SJCRH30 (cell line): Measurements from ENCODE around the gene ITM2C. TPM values are rescaled to one million over a fixed set of nuclear protein-coding genes. Genes with fewer than 3 reads are reported as not detected.

Experiments used
- DNase-seq, 2 experiments: peaks; one replicate each; pipeline ENCODE4 v3.0.0-alpha.2; 2015 to 2020
- H3K27ac ChIP-seq: fragments of 250-450 bp; sonication (Bioruptor Pico); 2 replicates; pipeline ENCODE4 v1.5.1; 2020; ENCODE audit warnings: mild to moderate bottlenecking, moderate library complexity
- H3K27me3 ChIP-seq: fragments of 250-450 bp; sonication (Bioruptor Pico); 2 replicates; pipeline ENCODE4 v1.5.1; 2020; ENCODE audit warnings: mild to moderate bottlenecking, moderate library complexity
- H3K36me3 ChIP-seq: fragments of 250-450 bp; sonication (Bioruptor Pico); 2 replicates; pipeline ENCODE4 v1.5.1; 2020; ENCODE audit warnings: mild to moderate bottlenecking, moderate library complexity
- H3K4me1 ChIP-seq: fragments of 250-450 bp; sonication (Bioruptor Pico); 2 replicates; pipeline ENCODE4 v1.5.1; 2020; ENCODE audit warnings: mild to moderate bottlenecking, moderate library complexity
- H3K4me3 ChIP-seq: fragments of 250-450 bp; sonication (Bioruptor Pico); 2 replicates; pipeline ENCODE4 v1.5.1; 2020; ENCODE audit warnings: mild to moderate bottlenecking, moderate library complexity
- H3K9me3 ChIP-seq: fragments of 250-450 bp; sonication (Bioruptor Pico); replicated peaks from 2 replicates; pipeline ENCODE4 v1.5.1; 2020; ENCODE audit warnings: mild to moderate bottlenecking, moderate library complexity
- total RNA-seq: library from RNA; depleted of rRNA; stranded (reverse); fragments of >200 nt; shearing (Covaris generic); gene quantifications from 2 replicates; pipeline ENCODE4 v1.2.3, GENCODE V29; 2014; rRNA removed

The ITM2C gene
- total RNA-seq, 1 experiment from 2014 or later: 20.9 TPM

DNA sequence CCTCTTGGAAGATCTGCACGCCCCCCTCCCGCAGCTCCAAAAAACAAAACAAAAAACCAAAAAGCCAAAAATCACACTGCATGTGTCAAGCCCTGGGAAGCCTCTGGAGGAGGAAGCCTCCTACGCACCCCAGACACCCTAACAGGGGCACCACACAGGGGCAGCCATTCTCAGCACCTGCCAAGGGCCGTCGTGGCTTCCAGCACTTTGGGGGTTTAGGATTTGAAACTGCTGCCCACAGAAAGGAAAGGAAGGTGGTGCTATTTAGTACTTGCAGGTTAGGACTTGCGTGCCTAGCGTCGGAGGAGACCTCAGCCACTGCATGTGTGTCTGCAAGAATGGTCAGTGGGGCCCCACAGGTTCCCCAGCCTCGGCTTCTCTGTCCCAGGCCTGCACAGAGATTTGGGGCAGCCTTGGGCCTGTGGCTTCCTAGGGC, 60.7 kb downstream of the ITM2C start:
- no peak overlapping the region for H3K4me3 ChIP-seq
- no peak for DNase-seq
- no peaks in the 10 kb centered on the region for H3K9me3 ChIP-seq
- H3K27me3 ChIP-seq: peaks cover 58% of the 10 kb centered on the region
- H3K27ac ChIP-seq: no peak overlapping the region
- H3K4me1 ChIP-seq: no peaks in the 10 kb centered on the region
- H3K36me3 ChIP-seq: no peaks in the 10 kb centered on the region

- Histone ChIP-seq H3K27me3 (peaks cover 60% of the 10 kb centered on the region), H3K27ac (no peak overlapping the region), H3K9me3 (no peaks in the 10 kb centered on the region), H3K36me3 (no peaks in the 10 kb centered on the region), H3K4me3 (no peak overlapping the region), H3K4me1 (no peaks in the 10 kb centered on the region)
- no peak for DNase-seq
Measured at GRCh38 chr2:230925879-230926765, 61.4 kb downstream of the ITM2C start.

DNA sequence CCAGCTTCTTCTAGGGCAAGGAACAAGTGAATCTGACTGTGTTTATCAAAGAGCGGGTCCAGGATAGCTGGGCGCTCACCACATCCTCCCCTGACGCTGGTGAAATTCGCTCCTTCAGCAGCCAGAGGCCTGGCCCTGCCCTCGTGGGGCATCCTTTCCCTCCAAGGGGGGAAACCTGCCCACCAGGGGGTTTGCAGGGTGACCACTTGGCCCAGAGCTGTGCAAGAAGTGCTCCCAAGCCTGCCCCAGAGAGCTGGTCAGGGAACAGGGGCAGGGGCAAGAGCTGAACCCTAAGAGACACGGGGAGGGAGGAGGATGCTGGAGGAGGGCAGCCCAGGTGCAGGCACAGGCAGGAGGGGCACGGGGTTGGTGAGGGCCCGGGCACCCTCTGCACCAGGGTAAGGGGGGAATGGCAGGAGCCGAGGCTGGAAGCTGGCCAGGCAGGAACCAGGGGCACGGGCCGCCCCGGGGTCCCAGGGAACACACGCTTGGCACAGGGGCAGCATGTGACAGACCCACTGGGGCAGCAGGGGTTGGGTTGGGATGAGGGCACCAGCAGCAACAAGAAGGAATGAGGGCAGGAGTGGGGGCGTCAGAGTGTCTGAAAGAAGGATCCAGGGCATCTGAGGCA, 63.1 kb downstream of the ITM2C start:
- DNase-seq: no peak
- no peak overlapping the region for H3K4me3 ChIP-seq
- H3K27me3 ChIP-seq: peaks cover 62% of the 10 kb centered on the region
- no peaks in the 10 kb centered on the region for H3K36me3 ChIP-seq
- H3K4me1 ChIP-seq: no peaks in the 10 kb centered on the region
- no peaks in the 10 kb centered on the region for H3K9me3 ChIP-seq
- no peak overlapping the region for H3K27ac ChIP-seq

Other genes with a start within 250 kb of the ITM2C start
- gene CAB39, start 152.1 kb upstream of the ITM2C start, total RNA-seq: 51.4 and 53.5 TPM in 2 replicates
- 0.10 TPM in 1 of 2 replicates, not detected in the other for gene GPR55, start 60.3 kb downstream of the ITM2C start, total RNA-seq
- gene SPATA3, start 131.2 kb downstream of the ITM2C start, total RNA-seq: not detected in 2 replicates
- not detected in 2 replicates for gene C2orf72, start 172.6 kb downstream of the ITM2C start, total RNA-seq
- gene PSMD1, start 191.9 kb downstream of the ITM2C start, total RNA-seq: 167 and 170 TPM in 2 replicates